ENCODE measurements around the gene TIMM22.

The TIMM22 gene

GRCh38 chr17:1022278-1023024 is 25.5 kb downstream of the TIMM22 start:
- no peak overlapping the region for H3K4me3 ChIP-seq (ENCODE audit: low read depth, low read length)
- DNase-seq (ENCODE audit: low read depth), result no peak
- no peak for TF ChIP-seq CTCF (IDR thresholded peaks at IDR 0.05; ENCODE audit: control insufficient read depth, extremely low read depth, insufficient read depth)

GRCh38 chr17:1024076-1024475 is 27.1 kb downstream of the TIMM22 start:
- no peak for DNase-seq (ENCODE audit: low read depth)
- no peak overlapping the region for H3K4me3 ChIP-seq (ENCODE audit: low read depth, low read length)
- TF ChIP-seq CTCF (IDR thresholded peaks at IDR 0.05; ENCODE audit: control insufficient read depth, extremely low read depth, insufficient read depth), result no peak

- no peak for DNase-seq (ENCODE audit: low read depth)
- H3K4me3 ChIP-seq (ENCODE audit: low read depth, low read length), result no peak overlapping the region
- TF ChIP-seq CTCF (IDR thresholded peaks at IDR 0.05; ENCODE audit: control insufficient read depth, extremely low read depth, insufficient read depth), result no peak
Observed at GRCh38 chr17:1025733-1026598, 29.0 kb downstream of the TIMM22 start.

- TF ChIP-seq CTCF (IDR thresholded peaks at IDR 0.05; ENCODE audit: control insufficient read depth, extremely low read depth, insufficient read depth), result no peak
- DNase-seq (ENCODE audit: low read depth), result no peak
- H3K4me3 ChIP-seq (ENCODE audit: low read depth, low read length), result no peak overlapping the region
Observed at GRCh38 chr17:1026599-1026975, 29.7 kb downstream of the TIMM22 start.

- TF ChIP-seq CTCF (IDR thresholded peaks at IDR 0.05; ENCODE audit: control insufficient read depth, extremely low read depth, insufficient read depth), result no peak
- no peak overlapping the region for H3K4me3 ChIP-seq (ENCODE audit: low read depth, low read length)
Observed at GRCh38 chr17:1027044-1027443, 30.1 kb downstream of the TIMM22 start.

GRCh38 chr17:1029196-1029921 is 32.4 kb downstream of the TIMM22 start:
- H3K4me3 ChIP-seq (ENCODE audit: low read depth, low read length), result no peak overlapping the region
- TF ChIP-seq CTCF (IDR thresholded peaks at IDR 0.05; ENCODE audit: control insufficient read depth, extremely low read depth, insufficient read depth), result no peak
- no peak for DNase-seq (ENCODE audit: low read depth)

More at GRCh38 chr17:1027044-1027443, 30.1 kb downstream of the TIMM22 start:
- DNase-seq (ENCODE audit: low read depth), result no peak
